ENCODE data around the gene B3GALT6.

DNA sequence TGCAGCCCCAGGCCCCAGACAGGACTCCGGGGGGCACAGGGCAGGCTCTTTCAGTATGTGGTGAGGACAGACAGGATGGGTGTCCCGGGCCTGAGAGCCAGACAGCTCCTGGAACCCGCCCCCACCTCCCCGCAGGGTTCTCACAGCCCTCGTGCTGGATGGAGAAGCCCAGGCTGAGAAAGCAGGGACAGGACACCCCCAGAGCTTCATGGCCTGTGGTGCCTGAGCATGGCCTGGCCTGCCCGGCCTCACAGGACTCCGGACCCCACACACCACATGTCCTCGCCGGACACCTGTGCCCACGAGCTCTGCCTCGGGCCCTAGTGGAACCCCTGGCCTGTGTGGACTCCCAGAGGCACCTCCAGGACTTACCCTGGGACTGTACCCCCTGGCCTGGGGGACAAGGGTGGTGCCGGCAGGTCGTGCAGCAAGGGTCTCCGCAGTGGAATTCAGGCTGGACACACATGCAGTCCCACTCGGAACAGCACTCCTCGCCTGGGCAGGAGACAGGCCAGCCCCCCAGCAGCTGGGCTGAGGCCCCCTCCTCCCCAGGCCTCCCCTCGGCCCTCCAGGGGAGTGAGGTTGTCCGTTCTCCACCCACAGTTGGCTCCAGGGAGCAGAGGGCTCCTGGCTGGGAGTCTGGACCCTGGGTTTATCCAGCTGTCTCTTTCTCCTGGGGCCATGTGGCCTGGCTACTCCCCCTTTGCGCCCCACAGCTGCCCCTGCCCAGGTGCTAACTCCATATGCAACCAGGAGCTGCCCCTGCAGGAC is 26.9 kb upstream of the B3GALT6 start:
- TF ChIP-seq EGR1 (IDR thresholded peaks at IDR 0.05) (no peak), ZBTB7A (IDR thresholded peaks at IDR 0.05; ENCODE audit: low read depth) (no peak), YY1 (IDR thresholded peaks at IDR 0.05; ENCODE audit: low read depth) (no peak), TCF12 (IDR thresholded peaks at IDR 0.05; ENCODE audit: low read depth) (no peak; the same call in 1 of the 2 replicates), TEAD4 (IDR thresholded peaks at IDR 0.05) (no peak), EP300 (IDR thresholded peaks at IDR 0.05; ENCODE audit: borderline replicate concordance) (no peak), RAD21 (IDR thresholded peaks at IDR 0.05; ENCODE audit: low read depth) (no peak), CREB1 (IDR thresholded peaks at IDR 0.05; ENCODE audit: low read depth) (no peak), FOXM1 (IDR thresholded peaks at IDR 0.05; ENCODE audit: borderline replicate concordance, low read depth) (no peak), TAF1 (IDR thresholded peaks at IDR 0.05; ENCODE audit: low read depth) (no peak)
- TF ChIP-seq, protein P1, sequence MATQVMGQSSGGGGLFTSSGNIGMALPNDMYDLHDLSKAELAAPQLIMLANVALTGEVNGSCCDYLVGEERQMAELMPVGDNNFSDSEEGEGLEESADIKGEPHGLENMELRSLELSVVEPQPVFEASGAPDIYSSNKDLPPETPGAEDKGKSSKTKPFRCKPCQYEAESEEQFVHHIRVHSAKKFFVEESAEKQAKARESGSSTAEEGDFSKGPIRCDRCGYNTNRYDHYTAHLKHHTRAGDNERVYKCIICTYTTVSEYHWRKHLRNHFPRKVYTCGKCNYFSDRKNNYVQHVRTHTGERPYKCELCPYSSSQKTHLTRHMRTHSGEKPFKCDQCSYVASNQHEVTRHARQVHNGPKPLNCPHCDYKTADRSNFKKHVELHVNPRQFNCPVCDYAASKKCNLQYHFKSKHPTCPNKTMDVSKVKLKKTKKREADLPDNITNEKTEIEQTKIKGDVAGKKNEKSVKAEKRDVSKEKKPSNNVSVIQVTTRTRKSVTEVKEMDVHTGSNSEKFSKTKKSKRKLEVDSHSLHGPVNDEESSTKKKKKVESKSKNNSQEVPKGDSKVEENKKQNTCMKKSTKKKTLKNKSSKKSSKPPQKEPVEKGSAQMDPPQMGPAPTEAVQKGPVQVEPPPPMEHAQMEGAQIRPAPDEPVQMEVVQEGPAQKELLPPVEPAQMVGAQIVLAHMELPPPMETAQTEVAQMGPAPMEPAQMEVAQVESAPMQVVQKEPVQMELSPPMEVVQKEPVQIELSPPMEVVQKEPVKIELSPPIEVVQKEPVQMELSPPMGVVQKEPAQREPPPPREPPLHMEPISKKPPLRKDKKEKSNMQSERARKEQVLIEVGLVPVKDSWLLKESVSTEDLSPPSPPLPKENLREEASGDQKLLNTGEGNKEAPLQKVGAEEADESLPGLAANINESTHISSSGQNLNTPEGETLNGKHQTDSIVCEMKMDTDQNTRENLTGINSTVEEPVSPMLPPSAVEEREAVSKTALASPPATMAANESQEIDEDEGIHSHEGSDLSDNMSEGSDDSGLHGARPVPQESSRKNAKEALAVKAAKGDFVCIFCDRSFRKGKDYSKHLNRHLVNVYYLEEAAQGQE (IDR thresholded peaks at IDR 0.05; ENCODE audit: low read depth): no peak
